HG03108 (cell line): ENCODE data around the gene PDE9A.
"Not testable (repeated sequence)": the region's sequence is repeated elsewhere in the genome, so short reads cannot be mapped to it uniquely, and the experiment has no call there.

ENCODE experiments used
- ATAC-seq: cut with Tn5 transposase; IDR thresholded peaks from one replicate; pipeline ENCODE4 v1.9.1; 2021; ENCODE audit warnings: moderate library complexity; ENCODE audit not compliant: unreplicated experiment

Gene PDE9A

DNA sequence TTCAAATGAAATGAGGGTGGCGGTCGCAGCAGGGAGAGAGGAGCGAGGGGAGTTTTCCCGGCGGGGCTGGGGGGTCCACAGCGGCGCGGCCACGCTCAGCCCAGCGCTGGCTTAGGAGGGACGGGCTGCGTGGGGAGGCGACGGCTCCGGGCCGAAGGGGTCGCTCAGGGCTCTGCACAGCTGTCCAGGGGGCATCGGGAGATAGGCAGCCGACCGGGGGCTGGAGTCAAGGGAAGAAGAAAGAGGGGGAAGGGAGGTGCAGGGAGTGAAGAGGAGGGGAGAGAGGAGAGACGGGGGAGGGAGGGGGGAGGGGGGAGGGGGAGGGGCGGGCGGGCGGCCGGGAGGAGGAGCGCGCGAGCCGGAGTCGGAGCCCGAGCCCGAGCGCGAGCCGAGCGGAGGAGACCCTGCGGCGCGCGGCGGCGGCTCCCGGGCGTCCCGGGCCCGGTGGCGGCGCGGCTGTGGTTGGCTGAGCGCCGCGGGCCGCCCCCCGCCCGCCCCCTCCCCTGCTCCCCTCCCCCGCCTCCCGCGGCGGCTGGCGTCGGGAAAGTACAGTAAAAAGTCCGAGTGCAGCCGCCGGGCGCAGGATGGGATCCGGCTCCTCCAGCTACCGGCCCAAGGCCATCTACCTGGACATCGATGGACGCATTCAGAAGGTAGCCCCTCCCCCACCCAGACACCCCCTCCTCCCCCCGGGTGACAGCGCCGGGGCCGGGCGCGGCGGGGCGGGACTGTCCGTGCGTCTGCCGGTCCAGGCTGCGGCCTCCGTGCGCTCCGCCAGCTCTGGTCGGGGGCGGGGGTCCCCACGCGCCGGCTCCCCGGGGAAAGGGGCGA lies at the start of gene PDE9A:
Gene PDE9A, plus strand, starts transcription at position 391 of the 831 bp plus-strand sequence. Its CDS starts 194 bp downstream, at position 585.
- no peak for ATAC-seq

DNA sequence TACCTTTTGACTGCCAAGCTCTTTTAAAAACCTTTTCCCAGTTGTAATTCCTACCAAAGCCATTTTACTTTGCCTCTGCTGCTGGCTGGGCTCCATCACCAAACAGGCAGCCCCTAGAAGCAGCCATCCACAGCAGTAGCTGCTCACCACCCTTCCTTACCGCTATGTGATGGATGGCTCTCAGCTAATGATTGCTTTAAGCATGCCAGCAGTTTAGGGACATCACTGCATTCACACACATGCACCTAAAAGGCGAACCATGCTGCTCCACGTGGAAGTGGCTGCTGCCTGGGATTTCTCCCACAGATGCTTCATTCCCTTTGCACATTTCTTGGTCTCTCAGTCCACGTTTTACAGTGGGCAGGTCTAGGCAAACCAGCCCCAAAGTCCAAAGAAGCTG lies 46.3 kb upstream of the PDE9A start:
- ATAC-seq, result no peak

DNA sequence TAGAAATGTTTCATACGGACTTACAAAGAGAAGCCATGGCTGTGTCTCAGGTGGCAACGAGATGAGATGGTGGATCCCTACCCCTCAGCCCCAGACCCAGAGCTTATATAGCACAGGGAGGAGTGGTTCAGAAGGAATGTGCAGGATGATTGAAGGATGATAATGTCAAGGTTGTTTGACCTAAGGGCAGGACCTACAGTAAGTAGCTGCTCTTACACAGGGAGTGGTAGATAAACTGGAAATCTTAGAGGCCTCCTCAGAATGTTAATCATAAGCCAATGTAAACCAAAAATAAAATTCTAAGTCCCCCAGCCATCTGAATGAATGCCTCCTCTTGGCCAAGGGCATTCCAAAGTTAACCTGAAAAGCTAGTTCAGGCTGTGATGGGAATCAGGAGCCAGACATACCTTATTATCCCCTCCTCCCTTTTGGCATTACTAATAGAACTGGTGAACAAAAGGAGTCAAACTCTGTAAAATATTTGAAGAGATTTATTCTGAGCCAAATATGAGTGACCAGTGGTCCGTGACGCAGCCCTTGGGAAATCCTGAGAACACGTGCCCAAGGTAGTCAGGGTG lies 45.8 kb upstream of the PDE9A start:
- no peak for ATAC-seq

DNA sequence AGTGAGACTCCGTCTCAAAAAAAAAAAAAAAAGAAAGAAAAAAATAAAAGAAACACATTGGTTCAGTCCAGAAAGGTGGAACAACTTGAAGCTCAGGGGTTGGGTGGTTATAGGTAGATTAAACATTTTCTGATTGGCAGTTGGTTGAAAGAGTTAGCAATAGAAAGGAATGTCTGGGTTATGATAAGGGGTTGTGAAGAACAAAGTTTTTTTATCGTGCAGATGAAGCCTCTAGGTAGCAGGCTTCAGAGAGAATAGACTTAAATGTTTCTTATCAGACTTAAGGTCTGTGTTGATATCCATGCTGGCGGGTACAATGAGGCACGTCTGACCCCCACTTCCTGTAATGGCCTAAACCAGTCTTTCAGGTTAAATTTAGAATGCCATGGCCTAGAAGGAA lies 45.0 kb upstream of the PDE9A start:
- ATAC-seq, result no peak

DNA sequence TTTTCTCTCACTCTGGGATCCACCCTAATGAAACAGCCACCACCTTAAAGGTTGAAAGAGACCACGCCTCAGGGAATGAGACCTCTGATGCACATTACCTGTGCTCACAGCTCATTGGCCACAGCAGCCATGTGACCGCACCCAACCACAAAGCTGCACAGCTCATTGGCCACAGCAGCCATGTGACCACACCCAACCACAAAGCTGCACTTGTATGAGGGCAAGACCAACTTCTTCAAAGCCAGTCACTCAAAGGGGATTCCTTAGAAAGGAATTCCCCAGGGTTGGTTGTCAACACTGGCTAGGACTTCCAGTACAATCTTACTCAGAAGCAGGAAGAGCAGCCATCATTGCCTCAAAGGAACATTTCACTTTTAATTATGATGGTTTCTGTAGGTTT lies 43.6 kb upstream of the PDE9A start:
- ATAC-seq, result no peak

DNA sequence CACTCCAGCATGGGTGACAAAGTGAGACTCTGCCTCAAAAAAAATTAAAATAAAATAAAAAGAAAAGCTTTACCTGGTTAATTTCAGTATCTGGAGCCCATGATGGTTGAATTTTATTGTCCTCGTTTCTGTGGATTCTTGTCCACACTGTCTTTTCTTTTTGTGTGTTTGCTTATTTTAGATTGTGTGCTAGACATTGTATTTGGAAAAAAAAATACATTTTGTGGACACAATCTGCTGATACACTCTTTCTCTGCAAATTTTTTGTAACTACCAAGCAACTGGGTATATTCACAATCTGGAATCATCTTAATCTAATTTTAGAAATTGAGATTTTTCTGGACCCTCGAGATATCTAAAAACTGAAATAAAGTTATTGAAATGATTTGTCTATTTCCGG lies 41.6 kb upstream of the PDE9A start:
- ATAC-seq, result no peak

DNA sequence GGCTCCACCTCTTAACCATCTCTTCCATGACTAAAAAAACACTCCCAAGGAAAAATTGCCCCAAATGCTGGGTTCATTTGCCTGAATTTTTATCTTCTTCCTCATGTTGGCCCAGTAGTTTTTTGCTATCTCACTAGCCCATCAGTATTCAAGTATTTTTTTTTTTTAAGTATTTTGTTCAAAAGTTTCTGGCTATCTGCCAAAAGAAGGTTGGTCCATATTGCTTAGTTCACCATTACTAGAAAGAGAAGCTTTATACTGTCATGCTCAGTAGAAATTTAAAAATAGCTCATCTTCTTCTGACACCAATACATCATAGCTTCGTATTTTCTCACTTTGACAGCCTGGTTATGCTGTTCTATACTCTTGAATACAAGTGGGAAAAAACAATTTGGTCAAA lies 41.0 kb upstream of the PDE9A start:
- no peak for ATAC-seq

DNA sequence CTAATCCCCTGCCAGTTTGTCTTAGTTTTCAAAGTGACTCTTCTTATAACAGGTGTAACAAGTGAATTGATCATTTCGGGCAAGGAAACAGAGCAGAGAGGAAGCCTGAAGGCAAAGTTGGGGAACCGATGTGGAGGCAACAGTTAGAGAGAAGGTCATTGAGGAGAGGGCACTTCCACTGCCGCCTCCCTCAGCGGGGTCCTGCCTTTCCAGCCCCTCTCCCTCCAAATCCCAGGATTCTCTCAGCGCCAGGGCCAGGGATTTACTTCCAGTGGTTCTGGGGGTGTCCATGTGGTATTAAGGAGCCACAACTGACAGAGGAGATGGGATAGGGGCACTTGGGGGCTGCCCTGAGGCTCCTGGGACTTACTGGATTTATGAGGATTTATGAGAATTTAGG lies 39.7 kb upstream of the PDE9A start:
- no peak for ATAC-seq

DNA sequence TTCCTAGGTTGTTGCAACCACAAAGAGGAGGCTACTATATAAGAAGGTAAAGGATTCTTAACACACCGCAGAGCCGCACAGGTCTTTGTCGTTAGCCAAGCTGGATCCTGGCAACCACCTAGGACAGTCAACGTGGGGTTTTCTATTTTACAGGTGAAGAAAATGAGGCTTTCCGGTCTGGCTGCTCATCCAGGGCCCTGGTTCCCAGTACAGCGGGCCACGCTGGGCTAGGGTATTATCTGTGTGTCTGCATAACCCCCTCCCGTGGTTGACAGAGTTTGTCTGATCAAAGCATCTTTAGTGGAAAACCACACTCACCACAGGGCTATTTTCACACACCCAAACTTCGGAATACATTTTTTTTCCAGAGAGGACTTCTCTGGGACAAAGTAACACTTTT lies 39.0 kb upstream of the PDE9A start:
- no peak for ATAC-seq

DNA sequence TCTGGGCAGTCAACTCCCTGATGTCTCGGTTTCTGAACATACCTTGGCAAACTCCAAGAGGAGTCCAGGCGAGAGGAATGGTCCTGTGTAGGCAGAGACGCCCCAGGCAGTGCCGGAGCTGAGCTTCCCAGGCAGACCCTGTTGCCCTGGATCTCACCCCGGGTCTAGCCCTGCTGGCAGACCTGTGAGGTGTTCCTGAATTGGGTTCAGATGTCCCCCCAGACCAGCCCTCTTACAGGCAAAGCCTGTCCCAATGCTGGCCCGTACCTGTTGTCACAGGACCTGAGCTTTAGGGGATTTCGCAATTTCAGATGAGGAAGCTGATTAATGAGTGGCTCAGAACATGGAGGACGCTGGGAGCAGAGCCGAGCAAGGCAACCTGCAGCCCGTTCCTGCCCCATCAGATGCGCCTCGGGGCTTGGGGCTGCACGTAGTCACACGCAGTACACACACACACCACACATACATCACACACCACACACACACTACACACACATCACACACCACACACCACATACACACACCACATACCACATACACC lies 38.5 kb upstream of the PDE9A start:
- no peak for ATAC-seq

DNA sequence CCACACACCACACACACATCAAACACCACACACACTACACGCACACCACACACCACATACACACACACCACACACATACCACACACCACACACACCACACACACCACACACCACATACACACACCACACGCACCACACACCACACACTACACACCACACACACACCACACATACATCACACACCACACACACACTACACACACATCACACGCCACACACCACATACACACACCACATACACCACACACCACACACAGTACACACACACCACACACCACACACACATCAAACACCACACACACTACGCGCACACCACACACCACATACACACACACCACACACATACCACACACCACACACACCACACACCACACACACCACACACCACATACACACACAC lies 38.0 kb upstream of the PDE9A start:
- not testable (repeated sequence) for ATAC-seq

DNA sequence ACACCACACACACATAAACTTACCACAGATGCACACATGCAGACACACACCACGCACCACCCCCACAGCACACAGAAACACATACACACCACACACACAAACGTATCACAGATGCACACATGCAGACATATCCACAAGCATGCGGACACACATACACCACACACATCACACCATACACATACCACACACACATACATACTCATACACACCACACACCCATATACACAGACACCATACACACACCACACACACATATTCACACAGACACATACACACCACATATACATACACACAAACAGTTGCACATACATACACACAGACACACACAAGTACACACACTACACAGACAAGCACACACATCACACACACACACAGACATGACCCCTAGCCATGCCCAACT lies 37.5 kb upstream of the PDE9A start:
- ATAC-seq, result no peak

DNA sequence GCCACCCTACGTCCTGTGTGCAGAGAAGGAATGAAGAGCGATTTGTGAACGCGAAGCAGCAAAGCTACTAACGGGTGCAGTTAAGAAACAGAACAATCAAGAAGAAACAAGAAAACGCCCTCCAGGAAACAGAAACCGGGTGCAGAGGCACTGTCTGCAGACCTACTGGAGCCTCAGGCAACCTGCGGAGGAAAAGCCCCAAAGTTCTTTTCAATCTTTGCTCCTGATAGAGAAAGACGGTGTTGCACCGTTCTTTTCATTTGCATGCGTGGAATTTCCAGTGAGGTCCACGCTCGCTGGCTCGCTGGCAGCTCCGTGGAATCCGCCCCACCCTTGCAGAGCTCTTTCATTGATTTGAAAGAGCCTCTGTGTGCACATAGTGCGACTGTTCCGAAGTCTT lies 37.0 kb upstream of the PDE9A start:
- ATAC-seq, result no peak

DNA sequence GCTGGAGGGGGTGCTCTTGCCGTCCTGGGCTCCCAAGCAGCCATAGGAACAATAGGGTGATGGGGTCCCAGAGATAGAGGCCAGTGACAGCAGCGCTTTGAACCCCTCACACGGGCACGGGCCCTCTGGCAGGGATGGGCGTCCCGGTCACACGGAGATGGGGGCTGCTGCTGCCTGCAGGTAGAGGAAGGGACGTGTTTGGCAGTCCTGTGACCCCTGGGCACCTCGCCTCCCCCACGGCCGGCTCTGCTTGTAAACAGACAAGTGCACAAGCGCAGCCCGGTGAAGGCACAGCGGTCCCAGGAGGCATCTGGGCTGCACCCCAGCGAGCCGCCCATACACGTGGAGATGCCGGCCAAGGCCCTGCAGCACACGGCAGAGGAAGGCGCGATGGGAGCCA lies 36.5 kb upstream of the PDE9A start:
- ATAC-seq, result no peak

DNA sequence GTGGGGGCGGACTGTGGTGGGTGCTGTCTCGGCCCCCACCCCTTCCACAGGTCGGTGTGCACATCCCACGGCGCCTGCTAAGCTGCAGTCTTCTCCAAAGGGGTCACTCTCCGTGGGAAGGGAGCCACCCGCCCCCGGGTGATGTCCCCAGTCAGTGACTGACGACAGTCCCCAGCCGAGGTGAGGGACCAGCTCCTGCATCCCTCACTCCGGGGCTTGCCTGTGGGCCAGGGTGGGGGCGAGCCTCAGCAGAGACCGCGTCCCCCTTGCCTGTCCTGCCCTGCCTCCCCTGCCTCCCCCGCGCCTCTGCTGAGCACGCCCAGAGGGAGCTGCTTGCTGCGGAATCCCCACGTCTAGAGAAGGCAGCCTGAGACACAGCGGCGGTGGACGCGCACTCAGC lies 35.9 kb upstream of the PDE9A start:
- ATAC-seq, result no peak

DNA sequence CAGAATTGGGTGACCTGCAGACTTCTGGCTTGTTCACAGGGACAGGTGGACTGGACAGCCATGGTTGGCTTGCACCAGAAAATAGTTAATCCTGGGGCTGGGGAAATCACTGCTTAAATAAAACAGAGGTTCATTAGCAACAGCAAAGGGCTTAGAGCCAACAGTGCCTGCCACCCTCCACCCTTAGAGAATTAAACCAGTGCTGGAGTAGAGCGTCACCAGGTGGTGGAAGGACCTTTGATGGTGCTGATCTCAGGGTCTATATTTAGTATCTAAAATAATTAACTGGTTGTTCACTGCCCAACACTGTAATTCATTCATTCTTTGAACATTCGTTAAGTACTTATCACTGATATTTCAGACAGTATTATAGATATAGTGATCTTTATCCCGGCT lies 34.7 kb upstream of the PDE9A start:
- no peak for ATAC-seq

DNA sequence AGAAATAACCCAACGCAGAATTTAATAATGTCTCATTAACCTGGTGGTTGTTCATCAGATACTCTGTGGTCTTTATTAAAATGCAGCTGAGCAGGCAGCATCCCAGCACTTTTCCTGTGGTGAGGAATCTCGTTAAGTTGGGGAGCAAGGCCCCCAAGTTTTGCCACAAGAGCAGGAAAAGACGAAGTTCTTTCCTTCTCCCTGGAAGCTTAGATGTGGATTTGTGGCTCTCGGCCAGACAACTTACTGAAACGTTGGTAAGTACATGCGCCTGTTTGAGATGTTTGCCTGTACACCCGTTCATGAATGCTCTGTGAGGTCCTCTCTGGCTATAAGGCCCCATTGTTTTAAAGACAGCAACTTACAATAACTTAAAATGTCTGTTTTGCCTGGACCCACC lies 34.3 kb upstream of the PDE9A start:
- no peak for ATAC-seq

DNA sequence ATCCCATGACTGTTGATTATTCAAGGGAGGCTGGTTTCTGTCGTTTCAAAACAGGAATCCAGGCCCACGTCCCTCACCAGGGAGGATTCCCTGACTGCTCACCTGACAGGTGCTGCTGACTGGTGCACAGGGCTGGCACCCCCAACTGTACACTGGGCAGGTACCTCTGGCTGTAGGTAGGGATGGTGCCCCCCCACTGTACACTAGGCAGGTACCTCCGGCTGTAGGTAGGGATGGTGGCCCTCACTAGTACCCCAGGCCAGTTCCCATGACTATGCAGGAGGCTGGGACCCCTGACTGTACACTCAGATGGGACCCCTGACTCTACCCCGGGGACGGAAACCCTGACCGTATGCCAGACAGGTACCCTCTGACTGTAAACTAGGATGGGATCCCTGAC lies 33.6 kb upstream of the PDE9A start:
- no peak for ATAC-seq

DNA sequence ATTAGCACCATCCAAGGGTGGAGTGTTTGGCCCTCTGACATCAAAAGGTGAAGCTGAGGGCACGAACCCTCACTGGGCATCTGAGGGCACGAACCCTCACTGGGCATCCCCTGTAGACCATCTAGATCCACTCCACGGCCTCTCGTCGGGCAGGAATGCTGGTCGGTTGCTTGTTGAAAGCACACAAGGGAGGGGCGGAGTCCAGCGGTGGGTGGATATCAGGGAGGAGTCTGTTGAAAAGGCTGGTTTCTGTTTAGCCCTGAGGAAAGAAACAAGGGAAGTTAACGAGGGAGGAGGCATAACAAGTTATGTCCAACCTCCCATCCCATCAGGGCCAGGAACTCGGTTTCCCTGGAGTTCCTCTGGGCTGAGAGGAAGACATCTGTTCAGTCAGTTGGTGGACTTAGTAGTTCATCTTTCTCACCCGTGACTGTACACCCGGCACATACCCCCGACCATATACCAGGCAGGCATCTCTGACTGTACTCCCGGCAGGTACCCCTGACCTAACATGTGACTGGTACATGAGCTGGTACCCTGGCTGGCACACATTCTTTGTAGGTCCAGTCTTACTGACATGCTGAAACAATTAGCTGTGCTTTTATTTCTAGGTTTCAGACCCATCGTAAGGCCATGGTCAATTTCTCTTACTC lies 32.1 kb upstream of the PDE9A start:
- no peak for ATAC-seq

DNA sequence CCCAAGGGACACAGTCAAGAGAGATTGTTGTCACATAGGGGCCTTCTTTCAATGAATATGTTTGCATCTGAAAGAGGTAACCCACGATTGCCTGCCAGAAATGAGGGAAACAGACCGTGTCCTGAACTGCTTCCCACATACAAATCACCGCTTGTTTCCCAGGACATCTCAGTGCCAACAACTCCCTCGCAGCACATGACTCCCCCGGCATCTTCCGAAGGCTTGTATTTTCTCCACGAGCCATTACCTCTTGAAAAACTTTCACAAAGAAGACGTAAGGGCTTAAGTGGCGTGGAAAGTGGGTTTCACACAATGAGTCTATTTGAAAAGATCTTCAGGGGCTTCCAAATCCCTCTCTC lies 31.6 kb upstream of the PDE9A start:
- ATAC-seq, result no peak

DNA sequence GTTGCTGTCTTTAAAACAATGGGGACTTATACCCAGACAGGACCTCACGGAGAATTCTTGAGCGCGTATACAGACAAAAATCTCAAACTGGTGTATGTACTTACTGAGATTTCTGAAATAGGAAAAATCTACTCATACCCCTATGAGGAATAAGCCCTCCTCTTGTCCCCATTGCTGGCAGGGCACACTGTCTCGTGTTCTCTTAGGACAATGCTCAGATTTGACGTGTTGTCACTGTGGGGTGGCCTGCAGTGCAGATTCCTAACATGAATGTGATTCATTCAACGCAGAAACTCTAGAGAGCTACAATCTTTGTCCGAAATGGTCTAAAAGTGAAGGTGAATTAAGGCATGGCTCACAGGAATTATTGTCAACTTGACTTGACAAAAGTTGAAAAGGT lies 31.1 kb upstream of the PDE9A start:
- ATAC-seq, result no peak

DNA sequence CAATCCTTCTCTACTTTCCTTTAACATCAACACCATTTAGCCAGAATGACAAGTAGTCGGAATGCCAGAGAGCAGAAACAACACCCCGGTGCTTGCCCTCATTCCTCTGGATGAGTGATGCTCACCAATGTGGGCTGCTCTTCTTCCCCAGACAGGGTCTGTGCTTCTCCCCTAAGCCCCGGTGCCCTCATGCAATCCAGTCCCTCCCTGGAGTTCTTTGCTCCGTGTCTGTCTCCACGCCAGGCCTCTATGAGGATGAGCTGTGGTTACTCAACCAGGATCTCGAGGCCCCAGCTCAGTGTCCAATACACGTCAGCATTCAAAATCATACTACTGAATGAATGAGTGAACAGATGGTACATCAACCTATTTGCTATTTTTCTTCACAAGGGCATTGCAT lies 29.7 kb upstream of the PDE9A start:
- ATAC-seq, result no peak
